Measurements from ENCODE around the gene BTBD9.

Gene BTBD9

DNA sequence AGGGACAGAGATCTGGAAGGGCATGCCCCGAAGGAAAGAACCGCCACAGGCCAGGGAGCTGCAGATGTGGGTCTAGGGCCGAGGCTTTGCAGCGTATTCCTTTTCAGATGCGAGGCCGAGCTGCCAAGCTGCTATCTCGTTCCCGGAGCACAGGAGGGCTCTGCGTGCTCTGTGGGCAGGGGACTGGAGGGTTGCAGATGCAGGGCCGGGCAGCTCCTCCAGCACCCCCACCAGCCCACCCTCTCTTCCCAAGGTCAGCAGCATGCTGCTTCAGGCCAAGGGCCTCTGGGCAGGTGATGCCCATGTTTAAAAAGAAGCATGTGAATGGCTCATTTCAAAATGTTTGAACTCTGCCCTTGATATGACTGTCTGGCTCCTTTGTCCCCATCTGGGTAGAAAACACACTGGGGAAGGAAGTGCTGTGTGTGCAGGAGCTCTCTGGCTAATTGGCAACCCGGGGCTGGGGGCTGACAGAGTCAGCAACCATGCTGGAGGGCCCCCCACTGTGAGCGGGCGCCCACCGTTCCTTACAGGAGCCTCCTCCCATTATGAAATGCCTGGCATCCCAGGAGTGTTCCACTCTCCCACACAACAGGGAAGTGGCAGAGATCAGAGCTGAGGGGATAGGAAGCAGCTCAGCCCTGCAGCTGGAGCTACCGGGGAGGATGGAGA is 466.9 kb downstream of the BTBD9 start:
- no peak for DNase-seq (ENCODE audit: low read depth)
- TF ChIP-seq, protein P1, sequence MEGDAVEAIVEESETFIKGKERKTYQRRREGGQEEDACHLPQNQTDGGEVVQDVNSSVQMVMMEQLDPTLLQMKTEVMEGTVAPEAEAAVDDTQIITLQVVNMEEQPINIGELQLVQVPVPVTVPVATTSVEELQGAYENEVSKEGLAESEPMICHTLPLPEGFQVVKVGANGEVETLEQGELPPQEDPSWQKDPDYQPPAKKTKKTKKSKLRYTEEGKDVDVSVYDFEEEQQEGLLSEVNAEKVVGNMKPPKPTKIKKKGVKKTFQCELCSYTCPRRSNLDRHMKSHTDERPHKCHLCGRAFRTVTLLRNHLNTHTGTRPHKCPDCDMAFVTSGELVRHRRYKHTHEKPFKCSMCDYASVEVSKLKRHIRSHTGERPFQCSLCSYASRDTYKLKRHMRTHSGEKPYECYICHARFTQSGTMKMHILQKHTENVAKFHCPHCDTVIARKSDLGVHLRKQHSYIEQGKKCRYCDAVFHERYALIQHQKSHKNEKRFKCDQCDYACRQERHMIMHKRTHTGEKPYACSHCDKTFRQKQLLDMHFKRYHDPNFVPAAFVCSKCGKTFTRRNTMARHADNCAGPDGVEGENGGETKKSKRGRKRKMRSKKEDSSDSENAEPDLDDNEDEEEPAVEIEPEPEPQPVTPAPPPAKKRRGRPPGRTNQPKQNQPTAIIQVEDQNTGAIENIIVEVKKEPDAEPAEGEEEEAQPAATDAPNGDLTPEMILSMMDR (IDR thresholded peaks at IDR 0.05; ENCODE audit: insufficient read depth, low read depth, low read length, missing control alignments) = no peak
- no peak overlapping the region for H3K4me3 ChIP-seq (ENCODE audit: low read length)

DNA sequence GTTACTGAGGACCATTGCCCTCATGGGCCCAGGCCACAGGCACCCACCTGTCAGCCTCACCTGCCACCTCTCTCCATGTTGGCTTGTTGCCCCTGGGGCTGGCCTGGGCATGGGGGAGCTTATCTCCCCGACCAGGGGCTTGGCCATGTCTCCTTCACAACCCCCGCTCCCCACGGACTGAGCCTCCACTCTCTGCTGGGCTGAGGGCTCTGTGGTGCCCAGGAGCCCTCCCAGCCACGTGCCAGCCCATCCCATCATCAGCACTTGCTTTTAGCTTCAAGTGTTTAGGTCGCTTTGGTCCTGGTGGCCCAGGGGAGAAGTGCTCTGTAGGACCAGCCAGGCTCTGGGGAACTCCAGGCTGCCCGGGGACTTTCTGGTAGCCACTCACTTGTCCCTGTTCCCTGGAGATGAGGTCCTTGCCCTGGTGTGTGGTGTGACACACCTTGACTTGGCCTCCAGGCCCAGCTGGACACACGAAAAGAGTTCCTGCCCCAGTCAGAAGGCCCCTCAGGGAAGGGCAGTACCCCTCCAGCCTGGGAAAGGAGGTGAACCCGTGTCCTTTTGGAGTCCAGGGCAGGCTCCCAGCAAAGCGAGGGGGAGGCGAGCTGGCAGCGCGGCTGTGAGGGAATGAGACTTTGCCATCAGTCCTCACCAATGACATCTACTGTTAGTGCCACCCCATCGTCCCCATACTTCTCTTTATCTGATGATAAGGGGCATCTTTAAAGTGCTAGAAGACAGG is 467.6 kb downstream of the BTBD9 start:
- DNase-seq (ENCODE audit: low read depth) = no peak
- H3K4me3 ChIP-seq (ENCODE audit: low read length) = no peak overlapping the region
- TF ChIP-seq, protein P1 (IDR thresholded peaks at IDR 0.05; ENCODE audit: insufficient read depth, low read depth, low read length, missing control alignments) = no peak

DNA sequence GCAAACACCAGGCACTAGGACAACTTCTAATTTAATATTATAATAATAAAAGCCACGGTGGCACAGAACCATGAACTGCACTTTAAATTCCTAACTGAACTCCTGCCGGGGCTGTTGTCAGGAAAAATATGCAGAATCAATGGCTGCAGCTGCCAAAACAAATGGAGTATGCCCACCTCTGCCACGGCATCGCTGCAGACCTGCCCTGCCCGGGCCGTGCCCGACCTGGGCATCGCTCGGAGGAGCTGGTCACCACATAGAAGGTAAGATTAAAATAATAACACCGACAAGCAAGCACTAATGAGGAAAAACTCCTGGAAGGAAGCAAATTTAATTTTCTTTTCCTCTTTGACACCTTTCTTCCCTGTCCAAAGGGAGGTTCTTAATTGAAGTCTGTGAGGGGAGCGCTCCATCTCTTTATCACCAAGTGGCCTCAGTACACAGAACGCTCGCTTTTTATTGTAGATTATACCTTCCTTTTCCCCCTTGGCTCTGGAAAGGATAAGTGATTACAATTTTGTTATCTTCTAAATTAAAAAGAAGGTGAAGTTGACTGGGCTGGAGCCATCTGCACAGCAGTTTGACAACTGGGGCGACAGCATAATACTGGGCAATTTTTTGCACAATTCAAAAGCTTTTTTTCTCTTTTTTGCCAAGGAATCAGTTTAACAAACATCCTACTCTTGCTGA is 468.9 kb downstream of the BTBD9 start:
- H3K4me3 ChIP-seq (ENCODE audit: low read length) = no peak overlapping the region
- no peak for DNase-seq (ENCODE audit: low read depth)
- TF ChIP-seq, protein P1 (IDR thresholded peaks at IDR 0.05; ENCODE audit: insufficient read depth, low read depth, low read length, missing control alignments) = no peak

DNA sequence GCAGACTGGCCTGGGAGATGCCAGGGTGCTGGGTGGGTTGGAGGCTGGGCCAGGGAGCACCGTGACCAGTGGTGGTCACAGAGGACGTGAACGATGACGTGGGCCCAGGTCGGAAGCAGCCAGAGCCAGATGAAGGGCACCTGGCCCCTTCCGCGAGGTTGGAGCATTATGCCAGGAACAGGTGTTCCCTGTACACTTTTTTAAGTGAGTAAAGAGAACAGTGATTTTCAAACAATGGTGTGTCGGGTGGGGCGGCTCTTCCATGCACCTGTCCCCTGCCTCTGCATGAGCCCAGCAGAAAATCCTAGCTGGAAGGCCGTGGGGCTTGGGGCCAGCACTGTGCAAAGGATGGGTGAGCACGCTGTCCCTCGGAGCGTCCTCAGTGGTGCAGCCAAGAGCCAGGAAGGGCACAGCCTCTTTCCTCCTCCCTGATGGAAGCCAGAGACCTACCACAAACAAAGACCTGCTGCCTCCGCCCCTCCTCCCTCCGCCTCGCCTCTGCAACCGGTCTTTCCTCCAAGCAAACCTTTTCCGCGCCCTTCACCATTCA is 469.7 kb downstream of the BTBD9 start:
- DNase-seq (ENCODE audit: low read depth) = no peak
- H3K4me3 ChIP-seq (ENCODE audit: low read length) = no peak overlapping the region
- TF ChIP-seq, protein P1 (IDR thresholded peaks at IDR 0.05; ENCODE audit: insufficient read depth, low read depth, low read length, missing control alignments) = no peak

DNA sequence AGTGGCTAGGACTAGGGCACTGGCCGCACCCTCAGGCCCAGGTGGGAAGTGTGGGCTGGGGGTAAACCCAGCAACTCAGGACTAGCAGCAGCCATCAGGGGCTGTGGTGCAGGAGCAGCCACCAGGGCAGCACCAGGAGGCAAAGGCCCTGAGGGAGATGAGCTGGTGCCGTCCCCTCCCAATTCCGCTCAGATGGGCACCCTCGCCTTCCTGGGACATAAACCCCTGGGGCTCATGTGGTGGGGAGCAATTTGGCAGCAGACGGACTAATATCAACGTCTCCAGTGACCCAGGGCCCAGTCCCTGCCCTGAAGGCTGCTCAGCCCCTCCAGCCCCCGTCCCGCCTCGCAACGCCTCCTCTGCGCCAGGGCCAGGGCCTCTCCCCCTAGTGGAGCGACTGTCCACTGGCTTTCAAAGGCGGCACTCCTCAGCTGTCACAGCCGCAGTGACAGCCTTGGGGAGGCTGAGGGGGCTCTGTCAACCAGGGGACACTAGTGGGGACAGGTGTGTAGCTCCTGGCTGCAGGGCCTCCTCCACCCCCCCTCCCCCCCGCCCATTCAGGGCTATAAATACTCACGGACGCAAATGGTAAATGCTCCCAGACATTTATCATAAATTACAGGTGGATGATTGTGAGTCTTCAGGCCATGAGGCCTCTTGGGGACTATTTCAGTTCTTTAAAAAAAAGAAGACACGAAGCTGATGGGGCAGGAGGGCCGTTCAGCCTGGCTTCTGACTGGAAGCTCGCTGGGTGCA is 470.3 kb downstream of the BTBD9 start:
- TF ChIP-seq, protein P1 (IDR thresholded peaks at IDR 0.05; ENCODE audit: insufficient read depth, low read depth, low read length, missing control alignments) = no peak
- DNase-seq (ENCODE audit: low read depth) = no peak
- H3K4me3 ChIP-seq (ENCODE audit: low read length) = no peak overlapping the region

DNA sequence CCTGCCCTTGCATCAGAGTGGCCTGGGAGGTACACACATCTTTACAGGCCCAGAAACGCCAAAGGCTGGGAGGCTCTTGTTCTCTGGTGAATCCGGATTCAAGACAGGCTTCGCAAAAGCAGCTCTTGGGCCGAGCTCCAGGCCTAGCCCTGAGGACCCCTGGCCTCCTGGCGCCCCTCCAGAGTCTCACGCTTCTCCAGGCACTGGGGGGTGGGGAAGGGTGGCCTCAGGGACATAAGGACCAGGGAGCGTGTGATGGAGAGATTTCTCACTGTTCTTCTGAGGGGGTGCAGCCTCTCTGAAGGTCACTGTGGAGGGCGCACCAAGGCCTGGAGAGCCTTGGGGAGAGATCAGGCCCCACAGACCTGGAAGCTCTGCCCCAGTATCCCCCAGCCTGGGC is 471.0 kb downstream of the BTBD9 start:
- TF ChIP-seq, protein P1 (IDR thresholded peaks at IDR 0.05; ENCODE audit: insufficient read depth, low read depth, low read length, missing control alignments) = no peak
- DNase-seq (ENCODE audit: low read depth) = no peak
- no peak overlapping the region for H3K4me3 ChIP-seq (ENCODE audit: low read length)
